Activated CD8-positive, alpha-beta memory T cell treated with anti-CD3 and anti-CD28 coated beads for 36 hours (primary cell): Measurements from ENCODE around the gene NIF3L1. TPM values are rescaled to one million over a fixed set of nuclear protein-coding genes. Genes with fewer than 3 reads are reported as not detected.

ENCODE experiments used
- CTCF ChIA-PET: fragments of 350-600 bp; sonication (Branson Sonifier 250); formaldehyde crosslinking; loops from one replicate; lab custom pipeline; 2021; ENCODE audit warnings: antibody characterized with exemption; lab: Charles Lee
- POLR2A ChIA-PET: fragments of 350-600 bp; sonication (Branson Sonifier 250); formaldehyde crosslinking; loops from one replicate; lab custom pipeline; 2021; ENCODE audit warnings: antibody characterized with exemption; lab: Charles Lee
- total RNA-seq, 2 experiments: library from RNA; stranded (reverse); gene quantifications; one replicate each; pipeline ENCODE4 v1.2.3, GENCODE V29; 2021

The NIF3L1 gene
- total RNA-seq, 2 experiments from 2014 or later = 26.0 to 30.5 TPM

DNA sequence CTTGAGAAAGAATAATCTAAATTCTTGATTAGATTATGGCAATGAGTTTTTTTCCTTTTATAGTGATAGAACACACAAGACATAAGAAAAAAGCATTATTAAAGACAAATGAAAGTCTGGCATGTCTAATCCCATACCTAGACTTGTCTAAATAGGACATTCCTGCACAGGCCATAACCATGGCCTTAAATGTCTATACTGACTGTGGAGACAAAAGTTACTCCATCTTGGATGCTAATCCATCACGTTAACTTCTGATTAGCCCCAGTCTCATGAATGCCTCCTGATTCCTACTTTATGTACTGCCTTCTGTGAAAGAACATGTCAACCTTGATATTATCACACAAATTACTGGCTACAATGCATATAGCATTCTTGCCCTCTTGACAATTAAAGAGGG lies 50.7 kb downstream of the NIF3L1 start:
- CTCF ChIA-PET = no interaction called here
- POLR2A ChIA-PET = no interaction called here

DNA sequence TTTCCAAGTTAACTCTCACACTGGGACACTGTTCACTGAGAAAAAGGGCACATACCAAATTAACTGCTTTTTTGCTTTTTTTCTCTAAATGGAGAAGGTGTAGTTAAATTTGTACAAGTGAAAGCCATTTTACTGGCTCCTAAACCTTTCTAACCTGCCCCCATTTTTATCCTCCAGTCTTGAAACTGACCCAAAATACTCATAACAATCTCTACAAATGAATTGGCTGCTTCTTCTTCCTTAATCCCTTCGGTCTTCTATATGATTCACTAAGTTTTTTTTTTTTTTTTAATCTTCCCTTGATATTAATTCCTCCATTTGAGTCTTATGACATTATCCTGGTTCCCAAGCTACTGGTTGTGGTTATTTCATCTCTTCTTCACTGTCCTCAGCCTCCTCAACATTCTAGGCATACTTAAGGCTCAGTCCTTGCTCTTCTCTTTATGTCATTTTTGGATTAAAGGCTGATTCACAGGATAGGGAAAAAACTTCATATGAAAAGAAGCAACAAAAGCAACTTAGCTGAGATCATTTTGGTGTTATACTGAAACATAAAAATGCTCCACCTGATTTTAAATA lies 54.4 kb downstream of the NIF3L1 start:
- CTCF ChIA-PET = interaction anchor here (1.5 kb wide), 1 partner anchor 126 kb away, joined by 3 read pairs; no protein-coding TSS in a partner anchor
- POLR2A ChIA-PET = no interaction called here

DNA sequence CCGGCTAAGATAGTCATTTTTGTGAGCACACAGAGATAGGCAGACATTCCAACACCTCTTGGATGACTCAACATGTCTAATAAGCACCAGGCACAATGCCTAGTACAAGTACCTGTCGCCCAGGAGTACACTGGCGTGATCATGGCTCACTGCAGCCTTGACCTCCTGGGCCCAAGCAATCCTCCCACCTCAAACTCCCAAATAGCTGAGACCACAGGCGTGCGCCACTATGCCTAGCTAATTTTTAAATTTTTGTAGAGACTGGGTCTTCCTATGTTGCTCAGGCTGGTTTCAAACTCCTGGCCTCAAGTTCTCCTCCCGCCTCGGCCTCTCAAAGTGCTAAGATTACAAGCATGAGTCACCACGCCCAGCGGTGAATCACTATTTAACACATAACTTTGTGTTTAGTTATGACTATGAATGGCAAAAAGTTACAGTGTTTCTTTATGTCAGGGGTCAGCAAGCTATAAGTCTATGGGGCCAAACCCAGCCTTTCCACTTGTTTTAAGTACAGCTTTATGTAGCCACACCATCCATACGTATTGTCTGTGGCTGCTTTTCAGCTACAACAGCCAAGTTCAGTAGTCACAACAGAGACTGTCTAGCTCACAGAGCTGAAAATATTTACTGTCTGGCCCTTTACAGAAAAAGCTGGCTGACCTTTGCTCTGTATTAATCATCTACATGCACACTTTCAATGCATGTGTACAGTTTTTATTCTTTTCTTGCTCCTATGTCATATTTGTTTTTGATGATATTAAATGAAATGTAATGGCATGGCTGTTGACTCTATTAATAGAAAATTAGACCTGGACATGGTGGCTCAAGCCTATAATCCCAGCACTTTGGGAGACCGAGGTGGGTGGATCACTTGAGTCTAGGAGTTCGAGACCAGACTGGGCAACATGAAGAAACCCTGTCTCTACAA lies 55.6 kb downstream of the NIF3L1 start:
- CTCF ChIA-PET = interaction anchor here (1.5 kb wide), 1 partner anchor 124 kb away, joined by 3 read pairs; no protein-coding TSS in a partner anchor
- POLR2A ChIA-PET = interaction anchor here (1.0 kb wide), 1 partner anchor 172 kb away, joined by 3 read pairs; no protein-coding TSS in a partner anchor

DNA sequence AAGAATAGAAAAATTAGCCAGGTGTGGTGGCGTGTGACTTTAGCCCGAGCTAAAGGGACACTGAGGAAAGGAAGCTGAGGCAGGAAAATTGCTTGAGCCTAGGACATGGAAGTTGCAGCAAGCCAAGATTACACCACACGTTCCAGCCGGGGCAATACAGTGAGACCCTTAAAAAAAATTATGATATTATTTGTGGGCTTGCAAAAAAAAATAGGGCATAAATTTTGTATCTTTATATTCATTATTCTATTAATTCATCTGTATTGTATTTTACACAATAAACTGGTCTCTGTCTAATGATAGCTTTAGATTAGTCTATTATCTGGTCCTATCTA lies 56.2 kb downstream of the NIF3L1 start:
- POLR2A ChIA-PET = interaction anchor here (1.0 kb wide), 1 partner anchor 171 kb away, joined by 3 read pairs; no protein-coding TSS in a partner anchor
- CTCF ChIA-PET = interaction anchor here (1.5 kb wide), 1 partner anchor 124 kb away, joined by 3 read pairs; no protein-coding TSS in a partner anchor

DNA sequence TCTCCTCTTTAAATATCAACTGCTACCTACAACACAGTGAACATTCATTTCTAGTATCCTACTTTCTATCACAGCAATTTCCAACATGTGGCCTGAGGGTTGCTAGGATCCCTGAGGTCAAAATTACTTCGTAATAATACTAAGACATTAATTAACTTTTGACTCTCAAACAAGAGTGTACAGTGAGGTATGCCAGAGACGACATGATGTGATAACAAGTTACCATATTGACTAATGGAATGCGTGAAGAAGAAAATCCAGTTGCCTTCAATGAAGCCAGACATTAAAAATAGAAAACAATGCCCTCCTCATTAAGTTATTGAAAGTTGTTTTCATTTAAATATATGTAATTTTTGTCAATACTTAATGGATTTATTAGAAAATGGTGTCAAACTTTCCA lies 61.2 kb downstream of the NIF3L1 start:
- ChIA-PET POLR2A (no interaction called here), CTCF (no interaction called here)

Other genes starting within 250 kb of the NIF3L1 start
- 100 to 1,000 TPM; 497 to 509 TPM for gene BZW1, start 77.5 kb upstream of the NIF3L1 start, total RNA-seq
- gene CLK1, start 24.7 kb upstream of the NIF3L1 start, total RNA-seq = 100 to 1,000 TPM in 1 of 2 experiments, 10 to 100 TPM in 1; 95.8 to 102 TPM
- 10 to 100 TPM; 38.3 to 41.7 TPM for gene PPIL3, start 294 bp upstream of the NIF3L1 start, total RNA-seq
- gene ORC2, start 74.3 kb downstream of the NIF3L1 start, total RNA-seq = 10 to 100 TPM; 48.5 to 51.0 TPM
- 10 to 100 TPM; 27.3 to 27.8 TPM for gene HYCC2, start 182.3 kb downstream of the NIF3L1 start, total RNA-seq
- gene NDUFB3, start 182.6 kb downstream of the NIF3L1 start, total RNA-seq = 100 to 1,000 TPM; 141 to 147 TPM
- 100 to 1,000 TPM; 279 to 287 TPM for gene CFLAR, start 226.8 kb downstream of the NIF3L1 start, total RNA-seq